K562 (cell line): ENCODE data around the gene FOXF2. TPM values are rescaled to one million over a fixed set of nuclear protein-coding genes. Genes with fewer than 3 reads are reported as not detected.

Experiments used
- ATAC-seq: fragments of 200-7000 bp; cut with Tn5 transposase; 3 replicates; pipeline ENCODE4 v1.9.1; 2020; ENCODE audit warnings: moderate library complexity
- BruUV-seq: library from RNA; stranded (reverse); fragments of 400-500 nt; replicated peaks from 2 replicates; lab custom pipeline; 2021; lab: Mats Ljungman, UMichigan
- CTCF ChIA-PET: fragments of 300-600 bp; formaldehyde crosslinking; extraction: SDS; loops from one replicate; lab custom pipeline; 2021; ENCODE audit warnings: low intra/inter-chr PET ratio; lab: Yijun Ruan, JAX
- POLR2A ChIA-PET: fragments of 300-600, 350-650 bp; sonication (Branson Sonifier 250); formaldehyde crosslinking; extraction: SDS; loops from one replicate; lab custom pipeline; 2021; ENCODE audit warnings: antibody characterized with exemption, inconsistent platforms; lab: Yijun Ruan, JAX
- DNase-seq, 4 experiments: peaks; one replicate each; pipeline versions ENCODE4 v3.0.0 to v3.0.0-alpha.2; 2011 to 2018; ENCODE audit warnings: low spot score in 3 of 4, mixed read lengths in 3 of 4; ENCODE audit errors: extremely low read depth in 1 of 4
- FAIRE-seq: peaks from 2 replicates; lab custom pipeline; 2011; peaks lifted over from hg19 to GRCh38; lab: Jason Lieb, UNC
- H2AFZ ChIP-seq: 2 replicates; pipeline ENCODE4 v1.6.0; 2011; ENCODE audit warnings: low read depth, low read length, control low read depth, inconsistent platforms
- H3K27ac ChIP-seq: fragments of 200-600 bp; 3 replicates; pipeline ENCODE4 v1.8.0; 2011; ENCODE audit warnings: low read depth, mild to moderate bottlenecking, control low read depth, inconsistent platforms, low read length, moderate library complexity, mixed read lengths; ENCODE audit errors: extremely low read depth
- H3K27me3 ChIP-seq, 2 experiments: fragments of 300-600 bp in 1 of 2; 2 replicates in 1 of 2; 3 replicates in 1 of 2; pipeline versions ENCODE4 v1.6.0 to v1.8.0; 2011; ENCODE audit warnings: inconsistent platforms in 2 of 2, low read length in 2 of 2, mild to moderate bottlenecking in 1 of 2, mixed read lengths in 1 of 2, moderate library complexity in 1 of 2; ENCODE audit not compliant: control insufficient read depth in 2 of 2, insufficient read depth in 2 of 2
- H3K36me3 ChIP-seq: fragments of 300-600 bp; 3 replicates; pipeline ENCODE4 v1.8.0; 2011; ENCODE audit warnings: mild to moderate bottlenecking, low read length, inconsistent platforms; ENCODE audit not compliant: control insufficient read depth, insufficient read depth
- H3K4me1 ChIP-seq, 2 experiments: fragments of 200-600 bp in 1 of 2; replicated peaks in 1 of 2; 2 replicates in 1 of 2; 3 replicates in 1 of 2; pipeline versions ENCODE4 v1.5.1 to v1.8.0; 2011; ENCODE audit warnings: inconsistent platforms in 2 of 2, low read length in 2 of 2, mild to moderate bottlenecking in 1 of 2, mixed read lengths in 1 of 2, moderate library complexity in 1 of 2; ENCODE audit not compliant: control insufficient read depth in 2 of 2, insufficient read depth in 2 of 2
- H3K4me2 ChIP-seq: 2 replicates; pipeline ENCODE4 v1.6.1; 2011; ENCODE audit warnings: low read length, control low read depth, inconsistent platforms, mixed read lengths; ENCODE audit not compliant: insufficient read depth
- H3K4me3 ChIP-seq: fragments of 200-600 bp; sonication (generic), shearing (Covaris generic); 2 replicates; pipeline ENCODE4 v1.5.1; 2016; ENCODE audit warnings: control low read depth, inconsistent platforms
- H3K79me2 ChIP-seq: fragments of 200-600 bp; 3 replicates; pipeline ENCODE4 v1.8.0; 2011; ENCODE audit warnings: low read length, inconsistent platforms; ENCODE audit not compliant: control insufficient read depth, insufficient read depth
- H3K9ac ChIP-seq, 2 experiments: 2 replicates each; pipeline versions ENCODE4 v1.6.0 to v1.6.1; 2011; ENCODE audit warnings: low read depth in 2 of 2, low read length in 2 of 2, control low read depth in 1 of 2, inconsistent platforms in 1 of 2, mild to moderate bottlenecking in 1 of 2, mixed read lengths in 1 of 2; ENCODE audit not compliant: insufficient read depth in 1 of 2
- H3K9me1 ChIP-seq: one replicate; pipeline ENCODE4 v1.6.0; 2011; ENCODE audit warnings: inconsistent platforms, mild to moderate bottlenecking, low read length, moderate library complexity; ENCODE audit not compliant: control insufficient read depth, insufficient read depth
- H3K9me3 ChIP-seq: replicated peaks from 2 replicates; pipeline ENCODE4 v1.5.1; 2011; ENCODE audit warnings: low read depth, low read length, inconsistent platforms; ENCODE audit not compliant: control insufficient read depth, insufficient read depth
- H4K20me1 ChIP-seq: replicated peaks from 2 replicates; pipeline ENCODE4 v1.6.1; 2011; ENCODE audit warnings: low read length, inconsistent platforms, mixed read lengths; ENCODE audit not compliant: control insufficient read depth, insufficient read depth
- CHD7 ChIP-seq: fragments of 200-600 bp; sonication (generic); IDR thresholded peaks from one replicate; pipeline ENCODE4 v1.6.1; 2012; ENCODE audit warnings: mild to moderate bottlenecking, low read depth, low read length, inconsistent platforms
- DDX20 ChIP-seq: fragments of 450-650 bp; IDR thresholded peaks from 2 replicates; pipeline ENCODE4 v1.6.1; 2016; ENCODE audit warnings: missing genetic modification characterization, low read depth, mild to moderate bottlenecking, missing compliant biosample characterization, moderate library complexity
- WGBS: fragments of 100-300 bp; shearing (Covaris generic); methylation state at CpG from one replicate; pipeline ENCODE4 v1.1.6; 2016; ENCODE audit warnings: low coverage, mixed read lengths; ENCODE audit not compliant: insufficient coverage; ENCODE audit errors: missing lambda C conversion rate; 5-methylcytosine and 5-hydroxymethylcytosine counted together
- in situ Hi-C: fragments of 300-500 bp; cut with MboI; formaldehyde crosslinking; loops from 4 replicates; pipeline ENCODE4 v1.15.0; 2018; ENCODE audit warnings: inconsistent platforms, mixed read lengths
- intact Hi-C: fragments of 100-400 bp; cut with micrococcal nuclease; formaldehyde crosslinking; loops from 2 replicates; pipeline ENCODE4 v1.14.2; 2022
- polyA plus RNA-seq, 8 experiments: library from polyadenylated mRNA; depleted of rRNA in 4 of 8; stranded (reverse) in 5 of 8; unstranded in 3 of 8; fragments of >200 nt; fragmentation: Nextera tagmentation in 2 of 8; fragmentation: Illumina TruSeq in 1 of 8; extraction: Ambion mirVana in 2 of 8; extraction: Trizol in 1 of 8; gene quantifications; 2 replicates each; pipeline versions ENCODE4 v1.2.1 to v1.2.3, GENCODE V29; 2011 to 2014; ENCODE audit warnings: inconsistent platforms in 1 of 8, missing spikeins in 1 of 8
- total RNA-seq, 7 experiments: library from RNA; depleted of rRNA in 6 of 7; stranded (reverse); fragments of >200 nt in 6 of 7; fragmentation: Illumina TruSeq in 2 of 7; extraction: Trizol in 2 of 7; gene quantifications; 2 replicates each; pipeline versions ENCODE4 v1.2.1 to v1.2.3, GENCODE V29; 2011 to 2021; ENCODE audit warnings: low replicate concordance in 1 of 7

Gene FOXF2
- total and polyA plus RNA-seq, 9 of the 15 experiments (the other 6 are each of a cell fraction or from before 2014, with no cell fraction given), result not detected

- H3K9me3 ChIP-seq, result no peaks in the 10 kb centered on the region
- in situ Hi-C loops, result no loop called here
- 0 out of 2 replicates have a peak, but pooled peaks cover 5% of the 10 kb centered on the region for H4K20me1 ChIP-seq
- H3K27me3 ChIP-seq, result peaks cover 34 to 66% of the 10 kb centered on the region in 2 experiments; a peak in 4 of 5 replicates
- WGBS, result under 1% methylated on average over 21 of the region's 21 CpGs
- BruUV-seq, result no TSS peak
- no peaks in the 10 kb centered on the region for H3K79me2 ChIP-seq
- ChIA-PET CTCF (no interaction called here), POLR2A (interaction anchor here (0.5 to 0.6 kb wide), 2 partner anchors 240 to 1032 kb away, joined by 3 read pairs; no protein-coding TSS in a partner anchor)
- H3K27ac ChIP-seq, result no peak overlapping the region
- no peak for DNase-seq
- H3K36me3 ChIP-seq, result no peaks in the 10 kb centered on the region
- H3K9me1 ChIP-seq, result no peaks in the 10 kb centered on the region
- H3K9ac ChIP-seq, result no peak overlapping the region
- no peak for TF ChIP-seq CHD7
- TF ChIP-seq DDX20 (tag), result no peak
- peaks cover 0 to 17% of the 10 kb centered on the region in 2 experiments; a peak in 1 of 5 replicates for H3K4me1 ChIP-seq
- intact Hi-C loops, result no loop called here
- no peak overlapping the region for H3K4me2 ChIP-seq
- FAIRE-seq, result no peak
- ATAC-seq, result no peak
- no peak overlapping the region for H3K4me3 ChIP-seq
- no peak overlapping the region for H2AFZ ChIP-seq
These were observed 5.4 kb downstream of the FOXF2 start for GRCh38 chr6:1394514-1395463.
